ENCODE measurements around the gene SPPL2A.

SPPL2A gene

DNA sequence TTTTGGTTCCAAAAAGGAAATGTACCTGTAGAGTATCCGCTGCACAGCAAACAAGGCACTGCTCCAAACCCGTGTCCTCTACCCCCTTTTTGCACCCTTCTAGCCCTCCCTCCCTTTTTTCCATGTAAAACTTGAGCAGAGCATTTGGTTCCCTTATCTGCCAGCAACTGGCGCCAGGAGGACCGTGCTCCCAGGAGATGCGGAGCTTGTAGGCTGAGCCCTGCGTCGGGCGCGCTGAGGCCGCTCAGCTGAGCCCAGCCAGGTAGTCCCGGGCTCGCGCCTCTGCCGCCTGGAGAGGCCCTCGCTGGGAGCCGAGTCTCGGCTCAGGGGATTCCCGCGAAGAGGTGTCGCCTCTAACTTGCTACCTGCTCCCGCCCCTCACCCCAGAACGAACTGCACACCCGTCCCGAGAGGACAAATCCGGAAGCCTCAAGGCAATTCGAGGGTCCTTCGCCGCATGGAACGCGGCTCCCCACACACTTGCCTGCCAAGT lies 79.5 kb downstream of the SPPL2A start:
- DNase-seq, result peak; percentile 85

DNA sequence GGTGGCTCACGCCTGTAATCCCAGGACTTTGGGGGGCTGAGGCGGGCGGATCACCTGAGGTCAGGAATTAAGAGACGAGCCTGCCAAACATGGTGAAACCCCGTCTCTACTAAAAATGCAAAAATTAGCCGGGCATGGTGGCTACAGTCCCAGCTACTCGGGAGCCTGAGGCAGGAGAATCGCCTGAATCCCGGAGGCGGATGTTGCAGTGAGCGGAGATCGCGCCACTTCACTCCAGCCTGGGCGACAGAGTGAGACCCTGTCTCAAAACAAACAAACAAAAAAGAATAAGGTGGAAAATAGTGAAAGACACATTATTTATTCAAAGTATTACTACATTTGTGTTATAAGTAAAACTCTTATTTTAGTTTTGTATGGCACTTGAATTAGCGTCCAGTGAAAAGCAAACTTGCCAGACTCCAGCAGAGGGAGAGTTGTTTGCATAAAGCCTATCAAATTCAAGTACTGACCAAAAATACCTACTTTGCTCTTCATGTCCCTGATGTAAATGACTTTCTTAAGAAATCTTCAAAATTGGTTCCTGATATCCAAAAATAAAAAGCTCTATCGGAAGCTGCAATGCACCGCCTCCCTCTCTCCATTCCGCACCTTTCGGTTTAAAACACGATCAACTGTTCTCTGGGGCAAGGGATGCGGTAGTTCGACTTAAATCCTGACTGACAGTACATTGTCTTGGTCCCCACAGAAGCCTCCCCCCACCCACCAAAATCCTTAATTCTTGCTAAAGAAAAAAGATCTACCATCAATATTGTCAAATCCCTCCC lies 80.1 kb downstream of the SPPL2A start:
- DNase-seq, result peak; percentile 50

DNA sequence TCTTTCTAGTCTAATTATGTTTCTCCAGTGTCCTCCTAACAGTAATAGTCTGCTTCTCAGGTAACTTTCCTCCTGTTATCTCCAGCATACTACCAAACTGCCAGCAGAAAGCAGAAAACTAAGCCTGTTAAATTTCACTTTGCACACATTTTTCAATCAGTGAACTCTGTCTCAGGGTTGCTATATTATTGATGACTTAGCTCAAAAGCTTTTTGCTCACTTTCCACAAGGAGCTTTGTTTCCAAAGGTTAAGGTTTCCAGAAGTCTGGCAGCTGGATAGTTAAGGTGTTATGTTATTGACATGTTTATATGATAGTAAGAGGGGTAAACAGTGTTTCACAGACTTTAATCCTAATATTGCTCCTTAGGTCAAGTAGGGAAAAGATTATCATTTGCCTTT lies 84.0 kb downstream of the SPPL2A start:
- no peak for DNase-seq

DNA sequence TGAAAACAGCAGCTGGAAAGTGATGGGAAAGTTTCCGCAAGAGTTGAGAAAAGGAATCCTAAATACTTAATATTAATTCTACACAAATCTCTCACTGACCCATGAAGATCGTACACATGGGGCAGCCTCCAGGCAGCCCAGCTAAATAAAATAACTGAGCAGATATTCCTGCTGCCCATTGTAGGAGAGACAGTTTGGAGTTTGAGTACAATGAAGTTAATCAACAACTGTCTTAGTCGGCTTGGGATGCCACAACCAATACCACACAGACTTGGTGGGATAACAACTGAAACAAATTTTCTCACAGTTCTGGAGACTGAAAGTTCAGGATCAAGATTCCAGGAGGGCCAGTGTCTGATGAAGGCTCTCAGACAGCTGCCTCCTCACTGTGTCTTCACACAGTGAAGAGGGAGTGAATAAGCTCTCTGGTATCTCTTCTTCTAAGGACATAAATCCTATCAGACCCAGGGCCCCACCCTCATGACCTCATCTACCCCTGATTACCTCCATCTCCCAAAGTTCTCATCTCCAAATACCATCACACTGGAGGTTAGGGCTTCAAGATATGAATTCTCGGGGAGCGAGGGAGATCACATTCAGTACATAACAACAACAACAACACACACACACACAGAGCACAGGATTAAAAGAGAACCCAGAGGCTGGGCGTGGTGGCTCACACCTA lies 88.6 kb downstream of the SPPL2A start:
- DNase-seq, result no peak

DNA sequence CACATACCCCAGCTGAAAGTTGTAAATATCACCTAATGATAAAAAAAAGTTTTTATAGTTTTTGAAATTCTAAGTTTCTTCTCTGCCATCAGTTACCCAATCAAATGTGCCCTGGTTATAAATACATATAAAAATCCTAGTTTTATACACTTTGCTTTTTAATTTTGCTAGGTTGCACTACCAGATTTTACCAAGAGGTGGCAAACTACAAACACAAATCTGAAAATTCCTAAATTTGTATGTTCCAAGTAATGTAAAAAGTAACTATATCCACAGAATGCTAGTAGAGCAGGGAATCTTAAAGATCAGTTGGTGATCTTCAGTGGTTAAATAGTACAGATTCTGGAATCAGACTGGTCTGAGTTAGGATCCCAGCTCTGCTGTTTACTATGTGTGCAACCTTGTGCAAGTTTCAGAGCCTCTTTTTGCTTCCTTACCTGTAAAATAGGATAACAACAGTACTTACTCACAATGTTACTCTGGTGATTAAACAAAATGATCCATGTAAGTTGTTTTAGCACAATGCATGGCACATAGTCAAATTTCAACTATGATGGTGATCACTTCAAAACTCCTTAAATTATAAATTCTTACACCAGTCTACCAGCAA lies 89.9 kb downstream of the SPPL2A start:
- DNase-seq, result peak; percentile 20

DNA sequence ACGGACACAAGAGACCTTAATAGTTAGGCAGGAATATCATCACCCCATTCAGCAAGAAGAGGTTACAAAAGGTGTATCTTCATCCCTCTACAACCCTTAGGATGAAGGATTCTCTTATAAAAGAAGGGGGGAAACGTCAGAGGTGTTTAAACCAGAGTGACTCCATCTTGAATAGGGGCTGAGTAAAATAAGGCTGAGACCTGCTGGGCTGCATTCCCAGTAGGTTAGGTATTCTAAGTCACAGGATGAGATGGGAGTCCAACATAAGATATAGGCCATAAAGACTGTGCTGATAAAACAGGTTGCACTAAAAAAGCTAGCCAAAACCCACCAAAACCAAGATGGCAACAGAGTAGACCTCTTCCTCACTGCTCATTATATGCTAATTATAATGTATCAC lies 95.4 kb downstream of the SPPL2A start:
- no peak for DNase-seq

DNA sequence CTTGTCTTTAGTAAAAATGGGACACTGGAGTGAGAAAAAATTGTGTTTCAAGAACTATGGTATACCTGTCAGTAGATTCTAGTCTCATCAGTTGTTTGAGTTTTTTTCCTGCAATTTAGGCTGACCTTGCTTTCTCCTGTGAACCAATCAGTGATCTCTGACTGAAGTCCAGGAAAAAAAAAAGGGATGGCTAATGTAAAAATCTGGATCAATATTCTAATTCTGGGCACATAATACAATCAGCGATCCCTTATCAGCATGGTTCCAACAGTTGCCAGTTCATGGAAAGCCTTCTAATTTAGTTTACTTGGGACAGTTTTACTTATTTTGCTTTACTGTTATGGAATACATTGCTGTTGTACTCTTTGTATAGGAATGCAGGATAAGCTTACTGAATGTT lies 95.9 kb downstream of the SPPL2A start:
- no peak for DNase-seq

DNA sequence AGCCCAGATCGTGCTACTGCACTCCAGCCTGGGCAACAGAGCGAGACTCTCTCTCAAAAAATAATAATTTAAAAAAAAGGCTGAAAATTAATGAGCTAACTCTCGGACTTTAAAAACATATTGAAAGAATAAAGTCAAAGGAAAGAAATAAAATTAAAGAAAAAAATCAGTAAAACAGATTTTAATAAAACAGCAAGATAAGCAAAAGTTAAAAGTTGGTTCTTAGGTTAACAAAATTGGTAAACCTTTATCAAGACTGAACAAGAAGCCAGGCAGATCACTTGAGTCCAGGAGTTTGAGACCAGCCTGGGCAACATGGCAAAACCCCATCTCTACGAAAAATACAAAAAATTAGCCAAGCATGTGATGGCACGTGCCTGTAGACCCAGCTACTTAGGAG lies 99.6 kb downstream of the SPPL2A start:
- DNase-seq, result no peak

DNA sequence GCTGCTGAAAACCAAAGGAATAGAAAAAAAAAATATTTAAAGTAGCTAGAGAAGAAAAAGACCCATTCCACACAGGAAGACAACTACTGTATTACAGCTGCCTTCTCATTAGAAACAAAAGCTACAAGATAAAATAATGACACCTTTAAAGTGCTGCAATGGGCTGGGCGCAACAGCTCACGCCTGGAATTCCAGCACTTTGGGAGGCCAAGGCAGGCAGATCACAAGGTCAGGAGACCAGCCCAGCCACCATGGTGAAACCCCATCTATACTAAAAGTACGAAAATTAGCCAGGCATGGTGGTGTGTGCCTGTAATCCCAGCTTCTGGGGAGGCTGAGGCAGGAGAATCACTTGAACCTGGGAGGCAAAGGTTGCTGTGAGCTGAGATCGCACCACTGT lies 110.0 kb downstream of the SPPL2A start:
- DNase-seq, result no peak

DNA sequence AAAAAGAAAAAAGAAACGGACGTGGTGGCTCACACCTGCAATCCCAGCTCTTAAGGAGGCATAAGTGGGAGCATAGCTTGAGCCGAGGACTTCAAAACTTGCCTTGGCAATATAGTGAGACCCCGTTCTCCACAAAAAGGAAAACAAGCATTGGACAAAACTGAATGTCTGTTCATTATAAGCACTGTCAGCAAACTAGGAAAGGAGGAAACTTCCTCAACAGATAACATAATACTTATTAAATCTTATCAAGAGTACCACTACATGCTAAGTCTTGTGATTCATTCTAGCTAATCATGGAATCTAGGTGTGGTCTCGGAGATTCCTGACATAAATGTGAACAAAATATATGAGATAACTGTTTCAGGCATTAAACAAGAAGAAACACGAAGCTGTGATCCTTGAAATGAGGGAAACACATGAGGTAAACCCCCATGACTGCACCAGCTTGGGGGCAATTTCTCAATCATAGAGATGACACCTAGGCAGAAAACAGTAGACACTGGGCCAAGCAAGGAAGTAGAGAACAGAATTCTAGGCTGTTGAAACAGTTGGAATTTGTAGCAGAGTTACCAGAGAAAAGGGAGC lies 112.3 kb downstream of the SPPL2A start:
- DNase-seq, result no peak

DNA sequence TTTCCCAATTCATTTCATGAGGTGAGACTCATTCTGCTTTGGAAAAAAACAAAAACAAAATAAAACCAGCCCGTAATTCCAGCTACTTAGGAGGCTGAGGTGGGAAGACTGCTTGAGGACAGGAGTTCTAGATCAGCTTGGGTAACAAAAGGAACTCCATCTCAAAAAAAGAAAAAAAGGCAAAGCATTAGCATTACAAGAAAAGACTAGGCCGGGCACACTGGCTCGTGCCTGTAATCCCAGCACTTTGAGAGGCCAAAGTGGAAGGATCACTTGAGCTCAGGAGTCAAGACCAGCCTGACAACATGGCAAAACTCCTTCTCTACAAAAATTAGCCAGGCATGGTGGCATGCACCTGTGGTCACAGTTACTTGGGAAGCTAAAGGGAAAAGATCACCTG lies 112.8 kb downstream of the SPPL2A start:
- no peak for DNase-seq
